Neural cell (in vitro differentiated cells): ENCODE data around the gene KIFC3.

Source experiments
- EP300 ChIP-seq: fragments of 450-650 bp; conservative IDR thresholded peaks from 2 replicates; pipeline ENCODE4 v1.6.1; 2014; ENCODE audit warnings: antibody characterized with exemption, mild to moderate bottlenecking, moderate library complexity; ENCODE audit not compliant: poor library complexity, severe bottlenecking
- EZH2 ChIP-seq: fragments of 200-600, 300-800 bp; shearing (Covaris generic), sonication (generic); IDR thresholded peaks from 2 replicates; pipeline ENCODE4 v1.6.1; 2014; ENCODE audit warnings: antibody characterized with exemption, low read length, borderline replicate concordance, mild to moderate bottlenecking; ENCODE audit not compliant: insufficient read depth, poor library complexity, severe bottlenecking
- MXI1 ChIP-seq: fragments of 450-650 bp; conservative IDR thresholded peaks from 2 replicates; pipeline ENCODE4 v1.6.1; 2014; ENCODE audit warnings: antibody characterized with exemption, mild to moderate bottlenecking; ENCODE audit not compliant: poor library complexity, severe bottlenecking
- RAD21 ChIP-seq: fragments of 450-650 bp; conservative IDR thresholded peaks from 2 replicates; pipeline ENCODE4 v1.6.1; 2014; ENCODE audit warnings: antibody characterized with exemption, mild to moderate bottlenecking, moderate library complexity
- TAF1 ChIP-seq: IDR thresholded peaks from 2 replicates; pipeline ENCODE4 v1.6.1; 2012; ENCODE audit warnings: low read depth
- TF ChIP-seq, protein P1 (sequence below): fragments of 450-650 bp; IDR thresholded peaks from 2 replicates; pipeline ENCODE4 v1.5.1; 2014; ENCODE audit warnings: antibody characterized with exemption, mild to moderate bottlenecking, moderate library complexity; ENCODE audit not compliant: poor library complexity, severe bottlenecking

- TF ChIP-seq, protein P1, sequence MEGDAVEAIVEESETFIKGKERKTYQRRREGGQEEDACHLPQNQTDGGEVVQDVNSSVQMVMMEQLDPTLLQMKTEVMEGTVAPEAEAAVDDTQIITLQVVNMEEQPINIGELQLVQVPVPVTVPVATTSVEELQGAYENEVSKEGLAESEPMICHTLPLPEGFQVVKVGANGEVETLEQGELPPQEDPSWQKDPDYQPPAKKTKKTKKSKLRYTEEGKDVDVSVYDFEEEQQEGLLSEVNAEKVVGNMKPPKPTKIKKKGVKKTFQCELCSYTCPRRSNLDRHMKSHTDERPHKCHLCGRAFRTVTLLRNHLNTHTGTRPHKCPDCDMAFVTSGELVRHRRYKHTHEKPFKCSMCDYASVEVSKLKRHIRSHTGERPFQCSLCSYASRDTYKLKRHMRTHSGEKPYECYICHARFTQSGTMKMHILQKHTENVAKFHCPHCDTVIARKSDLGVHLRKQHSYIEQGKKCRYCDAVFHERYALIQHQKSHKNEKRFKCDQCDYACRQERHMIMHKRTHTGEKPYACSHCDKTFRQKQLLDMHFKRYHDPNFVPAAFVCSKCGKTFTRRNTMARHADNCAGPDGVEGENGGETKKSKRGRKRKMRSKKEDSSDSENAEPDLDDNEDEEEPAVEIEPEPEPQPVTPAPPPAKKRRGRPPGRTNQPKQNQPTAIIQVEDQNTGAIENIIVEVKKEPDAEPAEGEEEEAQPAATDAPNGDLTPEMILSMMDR = no peak
- TF ChIP-seq EZH2 (no peak), MXI1 (no peak), EP300 (no peak), TAF1 (no peak), RAD21 (no peak)
Observed at GRCh38 chr16:57848181-57848580, 45.9 kb upstream of the KIFC3 start.
